Retina (tissue), 1 donor: ENCODE data around the gene CCDC171.
"Not testable (repeated sequence)": the region's sequence is repeated elsewhere in the genome, so short reads cannot be mapped to it uniquely, and the experiment has no call there.

Source experiments
- DNase-seq: peaks from one replicate; pipeline ENCODE4 v3.0.0-alpha.2; 2016

CCDC171 gene

GRCh38 chr9:15570769-15571168, 17.9 kb downstream of the CCDC171 start:
- no peak for DNase-seq

GRCh38 chr9:15572200-15572770, 19.4 kb downstream of the CCDC171 start:
- DNase-seq = no peak

GRCh38 chr9:15576350-15577050, 23.7 kb downstream of the CCDC171 start:
- DNase-seq = no peak

GRCh38 chr9:15578714-15579113, 25.9 kb downstream of the CCDC171 start:
- no peak for DNase-seq

- no peak for DNase-seq
These were observed 31.5 kb downstream of the CCDC171 start for GRCh38 chr9:15584379-15584778.

GRCh38 chr9:15592317-15592716, 39.5 kb downstream of the CCDC171 start:
- DNase-seq = no peak

- DNase-seq = not testable (repeated sequence)
These were observed 40.1 kb downstream of the CCDC171 start for GRCh38 chr9:15592940-15593339.

GRCh38 chr9:15600666-15601330, 48.0 kb downstream of the CCDC171 start:
- not testable (repeated sequence) for DNase-seq

GRCh38 chr9:15606643-15607472, 54.0 kb downstream of the CCDC171 start:
- peak; percentile 54 for DNase-seq

- no peak for DNase-seq
These were observed 60.1 kb downstream of the CCDC171 start for GRCh38 chr9:15612962-15613361.

- DNase-seq = no peak
These were observed 64.9 kb downstream of the CCDC171 start for GRCh38 chr9:15617782-15618181.

GRCh38 chr9:15618540-15619331, 65.9 kb downstream of the CCDC171 start:
- no peak for DNase-seq

GRCh38 chr9:15622318-15622971, 69.6 kb downstream of the CCDC171 start:
- no peak for DNase-seq

GRCh38 chr9:15635752-15636151, 82.9 kb downstream of the CCDC171 start:
- no peak for DNase-seq

GRCh38 chr9:15640121-15640520, 87.3 kb downstream of the CCDC171 start:
- DNase-seq = no peak

- no peak for DNase-seq
These were observed 88.4 kb downstream of the CCDC171 start for GRCh38 chr9:15641291-15641690.

- DNase-seq = peak; percentile 14
These were observed 89.6 kb downstream of the CCDC171 start for GRCh38 chr9:15642369-15642962.

- no peak for DNase-seq
These were observed 117.4 kb downstream of the CCDC171 start for GRCh38 chr9:15670246-15670645.

- no peak for DNase-seq
These were observed 118.1 kb downstream of the CCDC171 start for GRCh38 chr9:15670894-15671293.

- no peak for DNase-seq
These were observed 140.9 kb downstream of the CCDC171 start for GRCh38 chr9:15693701-15694100.

GRCh38 chr9:15696979-15697378, 144.1 kb downstream of the CCDC171 start:
- no peak for DNase-seq
